Measurements from ENCODE around the gene CLEC20A.

Gene CLEC20A

DNA sequence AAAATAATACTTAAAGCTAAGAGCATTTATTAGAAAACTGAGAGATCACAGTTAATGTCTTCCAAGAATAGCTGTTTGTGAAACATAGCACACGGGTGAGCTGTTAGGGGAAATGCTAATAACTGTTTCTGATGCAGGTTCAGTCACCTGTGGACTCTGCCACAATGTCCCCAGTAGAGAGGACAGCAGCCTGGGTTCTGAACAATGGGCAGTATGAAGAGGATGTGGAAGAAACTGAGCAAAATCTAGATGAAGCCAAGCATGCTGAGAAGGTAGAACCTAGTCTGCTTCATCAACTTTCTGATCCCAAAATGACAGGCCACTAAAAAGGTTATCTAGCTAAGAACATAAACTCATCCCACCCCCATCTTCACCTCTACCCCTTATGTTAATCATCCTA lies 32.6 kb downstream of the CLEC20A start:
- TF ChIP-seq CTCF (conservative IDR thresholded peaks at IDR 0.05; ENCODE audit: low read depth, low read length) = no peak
- no peaks in the 10 kb centered on the region for H4K20me1 ChIP-seq (ENCODE audit: insufficient read depth)
- H3K4me3 ChIP-seq (IDR thresholded peaks at IDR 0.05; ENCODE audit: insufficient read depth, low read depth, low read length) = no peak overlapping the region
- H3K4me1 ChIP-seq (ENCODE audit: low read depth, poor library complexity, severe bottlenecking) = no peaks in the 10 kb centered on the region
- H3K79me2 ChIP-seq (ENCODE audit: insufficient read depth, low read depth) = no peaks in the 10 kb centered on the region
- no peak overlapping the region for H3K4me2 ChIP-seq
- H2AFZ ChIP-seq (ENCODE audit: low read depth) = no peak overlapping the region
- no peak overlapping the region for H3K9ac ChIP-seq
- H3K36me3 ChIP-seq (ENCODE audit: insufficient read depth) = no peaks in the 10 kb centered on the region
- H3K27ac ChIP-seq = no peak overlapping the region
- no peaks in the 10 kb centered on the region for H3K27me3 ChIP-seq (ENCODE audit: insufficient read depth, low read depth)

GRCh38 chr1:178461701-178462100 lies 35.1 kb downstream of the CLEC20A start:
- H3K4me1 ChIP-seq (ENCODE audit: low read depth, poor library complexity, severe bottlenecking) = no peaks in the 10 kb centered on the region
- H3K4me2 ChIP-seq = no peak overlapping the region
- no peaks in the 10 kb centered on the region for H4K20me1 ChIP-seq (ENCODE audit: insufficient read depth)
- no peak overlapping the region for H3K27ac ChIP-seq
- no peak overlapping the region for H2AFZ ChIP-seq (ENCODE audit: low read depth)
- no peaks in the 10 kb centered on the region for H3K36me3 ChIP-seq (ENCODE audit: insufficient read depth)
- no peak overlapping the region for H3K9ac ChIP-seq
- no peaks in the 10 kb centered on the region for H3K27me3 ChIP-seq (ENCODE audit: insufficient read depth, low read depth)
- no peak overlapping the region for H3K4me3 ChIP-seq (IDR thresholded peaks at IDR 0.05; ENCODE audit: insufficient read depth, low read depth, low read length)
- H3K79me2 ChIP-seq (ENCODE audit: insufficient read depth, low read depth) = no peaks in the 10 kb centered on the region
- TF ChIP-seq CTCF (conservative IDR thresholded peaks at IDR 0.05; ENCODE audit: low read depth, low read length) = no peak

- no peak overlapping the region for H2AFZ ChIP-seq (ENCODE audit: low read depth)
- no peak overlapping the region for H3K27ac ChIP-seq
- H3K79me2 ChIP-seq (ENCODE audit: insufficient read depth, low read depth) = no peaks in the 10 kb centered on the region
- no peak for TF ChIP-seq CTCF (conservative IDR thresholded peaks at IDR 0.05; ENCODE audit: low read depth, low read length)
- H3K4me3 ChIP-seq (IDR thresholded peaks at IDR 0.05; ENCODE audit: insufficient read depth, low read depth, low read length) = no peak overlapping the region
- H3K9ac ChIP-seq = no peak overlapping the region
- H3K36me3 ChIP-seq (ENCODE audit: insufficient read depth) = no peaks in the 10 kb centered on the region
- no peak overlapping the region for H3K4me2 ChIP-seq
- H3K27me3 ChIP-seq (ENCODE audit: insufficient read depth, low read depth) = no peaks in the 10 kb centered on the region
- H4K20me1 ChIP-seq (ENCODE audit: insufficient read depth) = no peaks in the 10 kb centered on the region
- no peaks in the 10 kb centered on the region for H3K4me1 ChIP-seq (ENCODE audit: low read depth, poor library complexity, severe bottlenecking)
These were observed 35.7 kb downstream of the CLEC20A start for GRCh38 chr1:178461104-178461503.

DNA sequence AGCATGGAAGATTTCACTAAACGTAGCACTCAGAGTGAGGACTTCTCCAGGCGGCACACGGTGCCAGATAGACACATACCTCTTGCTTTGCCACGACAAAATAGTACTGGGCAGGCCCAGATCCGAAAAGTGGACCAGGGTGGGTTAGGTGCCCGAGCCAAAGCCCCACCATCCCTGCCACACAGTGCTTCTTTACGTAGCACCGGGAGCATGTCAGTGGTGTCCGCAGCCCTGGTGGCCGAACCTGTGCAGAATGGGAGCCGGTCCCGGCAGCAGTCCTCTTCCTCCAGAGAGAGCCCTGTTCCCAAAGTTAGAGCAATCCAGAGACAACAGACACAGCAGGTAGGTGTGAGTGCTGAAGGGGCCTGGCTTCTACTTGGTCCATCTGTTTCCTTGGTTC lies 38.6 kb downstream of the CLEC20A start:
- Histone ChIP-seq H3K36me3 (ENCODE audit: insufficient read depth) (no peaks in the 10 kb centered on the region), H3K4me2 (no peak overlapping the region), H3K9ac (no peak overlapping the region), H3K27ac (no peak overlapping the region), H3K4me1 (ENCODE audit: low read depth, poor library complexity, severe bottlenecking) (no peaks in the 10 kb centered on the region), H2AFZ (ENCODE audit: low read depth) (no peak overlapping the region), H3K27me3 (ENCODE audit: insufficient read depth, low read depth) (no peaks in the 10 kb centered on the region), H4K20me1 (ENCODE audit: insufficient read depth) (no peaks in the 10 kb centered on the region), H3K79me2 (ENCODE audit: insufficient read depth, low read depth) (no peaks in the 10 kb centered on the region), H3K4me3 (IDR thresholded peaks at IDR 0.05; ENCODE audit: insufficient read depth, low read depth, low read length) (no peak overlapping the region)
- TF ChIP-seq CTCF (conservative IDR thresholded peaks at IDR 0.05; ENCODE audit: low read depth, low read length) = no peak

DNA sequence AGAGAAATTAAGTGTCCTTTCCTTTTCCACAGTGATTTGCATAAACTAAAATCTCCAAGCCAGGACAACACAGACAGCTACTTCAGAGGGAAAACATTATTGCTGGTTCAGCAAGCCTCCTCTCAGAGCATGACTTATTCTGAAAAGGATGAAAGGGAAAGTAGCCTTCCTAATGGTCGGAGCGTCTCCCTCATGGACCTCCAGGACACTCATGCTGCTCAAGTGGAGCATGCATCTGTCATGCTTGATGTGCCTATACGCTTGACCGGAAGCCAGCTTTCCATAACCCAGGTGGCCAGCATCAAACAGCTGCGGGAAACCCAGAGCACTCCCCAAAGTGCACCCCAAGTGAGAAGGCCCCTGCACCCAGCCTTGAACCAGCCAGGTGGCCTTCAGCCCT lies 39.1 kb downstream of the CLEC20A start:
- H4K20me1 ChIP-seq (ENCODE audit: insufficient read depth) = no peaks in the 10 kb centered on the region
- no peak overlapping the region for H3K4me2 ChIP-seq
- no peaks in the 10 kb centered on the region for H3K36me3 ChIP-seq (ENCODE audit: insufficient read depth)
- H3K27me3 ChIP-seq (ENCODE audit: insufficient read depth, low read depth) = no peaks in the 10 kb centered on the region
- no peak overlapping the region for H3K27ac ChIP-seq
- no peak overlapping the region for H2AFZ ChIP-seq (ENCODE audit: low read depth)
- no peak overlapping the region for H3K4me3 ChIP-seq (IDR thresholded peaks at IDR 0.05; ENCODE audit: insufficient read depth, low read depth, low read length)
- no peaks in the 10 kb centered on the region for H3K4me1 ChIP-seq (ENCODE audit: low read depth, poor library complexity, severe bottlenecking)
- H3K9ac ChIP-seq = no peak overlapping the region
- no peak for TF ChIP-seq CTCF (conservative IDR thresholded peaks at IDR 0.05; ENCODE audit: low read depth, low read length)
- no peaks in the 10 kb centered on the region for H3K79me2 ChIP-seq (ENCODE audit: insufficient read depth, low read depth)
